Testis (tissue), 3 donors: ENCODE results near the gene CYP27C1. TPM values are rescaled to one million over a fixed set of nuclear protein-coding genes. Genes with fewer than 3 reads are reported as not detected.

ENCODE experiments used
- DNase-seq: peaks from one replicate; pipeline ENCODE4 v3.0.0-alpha.2; 2019
- H3K27ac ChIP-seq, 2 donors: fragments of 200-600 bp; sonication (generic); one replicate each; pipeline ENCODE4 v1.5.1; 2019
- H3K27me3 ChIP-seq: fragments of 200-600 bp; sonication (generic); one replicate; pipeline ENCODE4 v1.5.1; 2019
- H3K36me3 ChIP-seq: fragments of 200-600 bp; sonication (generic); one replicate; pipeline ENCODE4 v1.5.1; 2017; ENCODE audit warnings: low read depth; ENCODE audit errors: missing control alignments
- H3K4me1 ChIP-seq: fragments of 200-600 bp; sonication (generic); one replicate; pipeline ENCODE4 v1.5.1; 2019
- H3K4me3 ChIP-seq, 2 donors: fragments of 200-600 bp; sonication (generic); one replicate each; pipeline ENCODE4 v1.5.1; 2017 to 2019
- H3K9me3 ChIP-seq: fragments of 200-600 bp; sonication (generic); one replicate; pipeline ENCODE4 v1.5.1; 2017
- POLR2A ChIP-seq: fragments of 450-650 bp; IDR thresholded peaks from one replicate; pipeline ENCODE4 v1.6.1; 2017; ENCODE audit warnings: antibody characterized with exemption, mild to moderate bottlenecking, moderate library complexity
- WGBS, 2 donors: methylation state at CpG; one replicate each; pipeline ENCODE4 v1.1.5; 2018; 5-methylcytosine and 5-hydroxymethylcytosine counted together
- intact Hi-C: fragments of 100-400 bp; cut with DNase I; formaldehyde crosslinking; loops from one replicate; pipeline ENCODE4 v1.15.1; 2023; ENCODE audit warnings: low total_unique reads
- polyA plus RNA-seq: library from polyadenylated mRNA; stranded (reverse); fragments of 350-450 nt; fragmentation: Illumina TruSeq; extraction: RNeasy Lipid Tissue Mini Kit (QIAGEN cat#74804); gene quantifications from one replicate; pipeline ENCODE4 v1.2.3, GENCODE V29; 2014; ENCODE audit warnings: low read depth, low replicate concordance; ENCODE audit not compliant: insufficient read depth
- total RNA-seq, 2 donors: library from RNA; depleted of rRNA; stranded (reverse); fragments of >200 nt; gene quantifications; one replicate each; pipeline ENCODE4 v1.2.3, GENCODE V29; 2016
- TF ChIP-seq, protein P1 (sequence below), 3 experiments: fragments of 450-650 bp in 2 of 3; fragments of 200-600 bp in 1 of 3; sonication (generic) in 1 of 3; IDR thresholded peaks; one replicate each; pipeline ENCODE4 v1.5.1; 2016 to 2019; ENCODE audit warnings: antibody characterized with exemption in 3 of 3, mild to moderate bottlenecking in 2 of 3, moderate library complexity in 1 of 3

Gene CYP27C1
- total and polyA plus RNA-seq, 3 donors from 2014 or later, result 0.47 to 0.55 (median 0.50) TPM

DNA sequence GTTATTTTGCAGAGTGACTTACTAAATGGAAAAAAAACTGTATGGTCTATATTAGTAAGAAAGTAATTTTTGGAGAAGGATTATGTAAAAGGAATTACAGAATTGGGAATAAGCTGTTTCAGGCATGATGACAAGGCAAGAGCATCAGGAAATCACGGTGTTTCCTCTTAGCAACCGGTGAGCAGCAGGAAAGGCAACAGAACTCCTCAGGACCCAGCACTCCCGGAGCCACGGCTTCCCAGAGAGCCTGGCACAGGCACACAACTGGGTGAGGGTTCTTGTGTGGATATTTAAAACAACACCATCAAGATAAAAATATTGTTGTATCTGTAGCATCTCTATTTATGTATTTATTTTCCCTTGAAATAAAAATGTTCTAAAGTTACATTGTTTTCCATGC is 34.4 kb downstream of the CYP27C1 start:
- intact Hi-C loops, result no loop called here
- 72 to 76% methylated on average over 4 of the region's 4 CpGs for WGBS, 2 donors
- no peaks in the 10 kb centered on the region for H3K36me3 ChIP-seq
- no peak for TF ChIP-seq POLR2A
- TF ChIP-seq, protein P1, sequence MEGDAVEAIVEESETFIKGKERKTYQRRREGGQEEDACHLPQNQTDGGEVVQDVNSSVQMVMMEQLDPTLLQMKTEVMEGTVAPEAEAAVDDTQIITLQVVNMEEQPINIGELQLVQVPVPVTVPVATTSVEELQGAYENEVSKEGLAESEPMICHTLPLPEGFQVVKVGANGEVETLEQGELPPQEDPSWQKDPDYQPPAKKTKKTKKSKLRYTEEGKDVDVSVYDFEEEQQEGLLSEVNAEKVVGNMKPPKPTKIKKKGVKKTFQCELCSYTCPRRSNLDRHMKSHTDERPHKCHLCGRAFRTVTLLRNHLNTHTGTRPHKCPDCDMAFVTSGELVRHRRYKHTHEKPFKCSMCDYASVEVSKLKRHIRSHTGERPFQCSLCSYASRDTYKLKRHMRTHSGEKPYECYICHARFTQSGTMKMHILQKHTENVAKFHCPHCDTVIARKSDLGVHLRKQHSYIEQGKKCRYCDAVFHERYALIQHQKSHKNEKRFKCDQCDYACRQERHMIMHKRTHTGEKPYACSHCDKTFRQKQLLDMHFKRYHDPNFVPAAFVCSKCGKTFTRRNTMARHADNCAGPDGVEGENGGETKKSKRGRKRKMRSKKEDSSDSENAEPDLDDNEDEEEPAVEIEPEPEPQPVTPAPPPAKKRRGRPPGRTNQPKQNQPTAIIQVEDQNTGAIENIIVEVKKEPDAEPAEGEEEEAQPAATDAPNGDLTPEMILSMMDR (IDR thresholded peaks at IDR 0.05), result no peak
- H3K9me3 ChIP-seq, result no peaks in the 10 kb centered on the region
- DNase-seq, result no peak
- H3K27me3 ChIP-seq, result no peaks in the 10 kb centered on the region
- no peak overlapping the region for H3K27ac ChIP-seq
- no peak overlapping the region for H3K4me3 ChIP-seq
- no peaks in the 10 kb centered on the region for H3K4me1 ChIP-seq

DNA sequence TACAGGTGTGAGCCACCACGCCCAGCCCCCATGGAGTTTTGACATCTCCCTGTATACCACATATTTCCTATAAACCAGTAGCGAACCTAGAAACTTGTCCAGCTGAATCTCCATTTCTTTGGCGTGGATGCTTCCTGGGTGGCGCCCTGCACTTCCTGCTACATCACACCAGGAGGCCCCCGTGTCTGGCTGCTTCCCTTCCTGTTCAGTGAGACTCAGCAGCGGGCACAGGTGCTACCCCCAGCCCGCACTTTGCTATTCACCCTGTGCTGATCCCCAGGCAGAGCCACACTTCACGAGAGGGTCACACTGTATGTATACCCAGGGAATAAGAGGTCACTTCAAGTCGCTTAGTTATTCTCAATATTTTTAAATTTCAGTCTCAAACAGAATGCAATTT is 35.0 kb downstream of the CYP27C1 start:
- intact Hi-C loops, result no loop called here
- no peak for DNase-seq
- Histone ChIP-seq H3K4me1 (no peaks in the 10 kb centered on the region), H3K9me3 (no peaks in the 10 kb centered on the region), H3K27me3 (no peaks in the 10 kb centered on the region), H3K27ac (no peak overlapping the region), H3K36me3 (no peaks in the 10 kb centered on the region), H3K4me3 (no peak overlapping the region)
- WGBS, 2 donors, result 83 to 90% methylated on average over 9 of the region's 9 CpGs
- no peak for TF ChIP-seq POLR2A
- TF ChIP-seq, protein P1 (IDR thresholded peaks at IDR 0.05), result no peak

DNA sequence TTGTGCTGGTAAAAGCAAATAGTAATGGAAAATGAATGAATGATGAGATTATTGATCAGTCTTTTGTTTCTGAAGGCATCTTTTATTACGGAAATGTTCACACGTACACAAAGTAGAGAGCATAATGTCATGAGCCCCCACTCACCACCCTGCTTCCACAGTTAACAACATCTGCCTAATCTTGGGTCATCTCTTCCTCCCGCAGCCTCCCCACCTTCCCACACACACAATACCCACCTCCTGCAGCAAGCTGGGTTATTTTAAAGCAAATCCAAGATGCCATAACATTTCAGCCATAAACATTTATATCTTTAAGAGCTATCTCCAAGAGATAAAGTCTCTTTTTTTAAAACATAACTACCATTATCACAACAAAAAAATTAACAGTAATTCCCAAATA is 36.3 kb downstream of the CYP27C1 start:
- Histone ChIP-seq H3K36me3 (no peaks in the 10 kb centered on the region), H3K4me1 (no peaks in the 10 kb centered on the region), H3K9me3 (no peaks in the 10 kb centered on the region), H3K27me3 (no peaks in the 10 kb centered on the region), H3K4me3 (no peak overlapping the region), H3K27ac (no peak overlapping the region)
- intact Hi-C loops, result no loop called here
- no peak for TF ChIP-seq POLR2A
- TF ChIP-seq, protein P1 (IDR thresholded peaks at IDR 0.05), result no peak
- WGBS, 2 donors, result 77 to 89% methylated on average over 3 of the region's 3 CpGs
- no peak for DNase-seq

DNA sequence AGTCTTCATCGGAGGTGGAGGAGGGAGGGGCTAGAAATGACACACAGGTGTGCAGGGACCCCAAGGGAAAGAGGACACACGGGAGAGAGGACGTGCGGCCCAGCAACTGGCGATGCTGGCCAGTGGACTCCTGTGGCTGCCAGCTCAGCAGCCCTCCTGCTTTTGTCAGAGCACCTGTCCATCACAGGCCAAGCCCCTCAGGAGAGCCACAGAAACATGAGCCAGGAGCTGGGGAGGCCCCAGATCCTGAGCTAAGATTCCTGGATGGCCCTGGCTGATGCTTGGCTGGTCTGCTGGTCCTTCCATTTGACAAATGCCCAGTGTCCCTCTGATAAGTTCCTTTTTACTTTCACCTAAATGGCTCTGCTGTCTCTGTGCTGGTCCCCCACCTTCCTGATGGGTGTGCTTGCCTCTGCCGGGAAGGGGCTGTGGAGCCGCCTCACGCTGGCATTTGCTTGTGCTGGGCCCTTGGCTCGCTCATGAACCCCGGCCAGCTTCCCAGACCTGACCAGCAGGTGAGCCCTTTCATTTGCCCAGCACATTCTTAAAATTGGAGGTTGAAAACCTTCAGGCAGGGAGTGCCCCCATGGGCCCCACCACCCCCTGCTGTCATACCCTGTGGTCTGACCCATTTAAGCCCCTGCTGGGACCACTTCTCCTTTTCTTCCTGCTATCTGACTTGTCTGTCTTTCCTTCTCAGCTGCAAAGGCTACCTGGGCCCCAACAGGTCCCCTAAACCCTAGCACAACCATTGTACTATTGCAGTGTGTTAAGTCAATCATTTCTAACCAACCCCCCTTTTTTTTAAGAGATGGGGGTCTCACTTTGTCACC is 37.3 kb downstream of the CYP27C1 start:
- no peak for DNase-seq
- Histone ChIP-seq H3K27ac (no peak overlapping the region), H3K4me1 (no peaks in the 10 kb centered on the region), H3K9me3 (no peaks in the 10 kb centered on the region), H3K27me3 (no peaks in the 10 kb centered on the region), H3K36me3 (no peaks in the 10 kb centered on the region), H3K4me3 (no peak overlapping the region)
- no peak for TF ChIP-seq POLR2A
- TF ChIP-seq, protein P1 (IDR thresholded peaks at IDR 0.05), result no peak
- 86 to 93% methylated on average over 10 of the region's 10 CpGs for WGBS, 2 donors
- intact Hi-C loops, result no loop called here

DNA sequence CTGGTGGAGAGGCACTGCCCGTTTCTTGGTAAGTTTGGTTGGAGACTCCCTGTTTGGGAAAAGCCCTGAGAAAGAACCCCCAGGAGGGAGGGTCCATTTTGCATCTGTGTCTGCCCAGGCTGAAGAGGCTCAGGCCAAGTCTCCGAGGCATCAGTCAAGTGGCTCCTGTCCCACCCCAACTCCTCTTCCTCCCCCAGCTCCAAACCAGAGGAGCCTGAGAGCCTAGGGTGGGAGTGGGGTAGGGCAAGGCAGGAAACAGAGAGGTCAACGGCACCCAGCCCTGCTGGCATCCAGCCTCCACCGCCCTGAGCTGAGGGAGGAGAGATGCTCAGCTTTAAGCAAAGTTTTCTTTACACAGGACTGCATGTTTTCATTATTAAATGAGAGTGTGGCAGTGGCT is 38.2 kb downstream of the CYP27C1 start:
- H3K9me3 ChIP-seq, result no peaks in the 10 kb centered on the region
- H3K36me3 ChIP-seq, result no peaks in the 10 kb centered on the region
- DNase-seq, result no peak
- intact Hi-C loops, result no loop called here
- H3K27me3 ChIP-seq, result no peaks in the 10 kb centered on the region
- TF ChIP-seq, protein P1 (IDR thresholded peaks at IDR 0.05), result no peak
- no peak for TF ChIP-seq POLR2A
- no peaks in the 10 kb centered on the region for H3K4me1 ChIP-seq
- no peak overlapping the region for H3K27ac ChIP-seq
- 83 to 89% methylated on average over 4 of the region's 4 CpGs for WGBS, 2 donors
- no peak overlapping the region for H3K4me3 ChIP-seq
